Stimulated activated naive CD4-positive, alpha-beta T cell (primary cell): ENCODE results near the gene HES6.

ENCODE experiments used
- DNase-seq, 6 experiments: peaks; one replicate each; lab custom pipeline; 2025; lab: John Stamatoyannopoulos, UW

HES6 gene

GRCh38 chr2:238190445-238190844, 49.4 kb downstream of the HES6 start:
- no peak for DNase-seq
